ENCODE measurements around the gene SNAI3. TPM values are rescaled to one million over a fixed set of nuclear protein-coding genes. Genes with fewer than 3 reads are reported as not detected.
"Not testable (repeated sequence)": the region's sequence is repeated elsewhere in the genome, so short reads cannot be mapped to it uniquely, and the experiment has no call there.

Gene SNAI3
- total RNA-seq, 1 donor from 2014 or later: not detected

- H3K27ac ChIP-seq: no peak overlapping the region
- no peaks in the 10 kb centered on the region for H3K27me3 ChIP-seq
- intact Hi-C loops (cut with DNase I): no loop called here
- no peak overlapping the region for H3K4me3 ChIP-seq
- H3K36me3 ChIP-seq: no peaks in the 10 kb centered on the region
- no peaks in the 10 kb centered on the region for H3K9me3 ChIP-seq
- TF ChIP-seq CTCF (IDR thresholded peaks at IDR 0.05) (no peak), POLR2AphosphoS5 (IDR thresholded peaks at IDR 0.05; ENCODE audit: insufficient read depth in 1 of 2, low read depth in 1 of 2) (no peak), POLR2A (IDR thresholded peaks at IDR 0.05) (no peak)
- H3K4me1 ChIP-seq: no peaks in the 10 kb centered on the region
- no peak for DNase-seq (ENCODE audit: extremely low spot score in 2 of 2)
Measured at GRCh38 chr16:88676502-88677242, 9.6 kb downstream of the SNAI3 start.

DNA sequence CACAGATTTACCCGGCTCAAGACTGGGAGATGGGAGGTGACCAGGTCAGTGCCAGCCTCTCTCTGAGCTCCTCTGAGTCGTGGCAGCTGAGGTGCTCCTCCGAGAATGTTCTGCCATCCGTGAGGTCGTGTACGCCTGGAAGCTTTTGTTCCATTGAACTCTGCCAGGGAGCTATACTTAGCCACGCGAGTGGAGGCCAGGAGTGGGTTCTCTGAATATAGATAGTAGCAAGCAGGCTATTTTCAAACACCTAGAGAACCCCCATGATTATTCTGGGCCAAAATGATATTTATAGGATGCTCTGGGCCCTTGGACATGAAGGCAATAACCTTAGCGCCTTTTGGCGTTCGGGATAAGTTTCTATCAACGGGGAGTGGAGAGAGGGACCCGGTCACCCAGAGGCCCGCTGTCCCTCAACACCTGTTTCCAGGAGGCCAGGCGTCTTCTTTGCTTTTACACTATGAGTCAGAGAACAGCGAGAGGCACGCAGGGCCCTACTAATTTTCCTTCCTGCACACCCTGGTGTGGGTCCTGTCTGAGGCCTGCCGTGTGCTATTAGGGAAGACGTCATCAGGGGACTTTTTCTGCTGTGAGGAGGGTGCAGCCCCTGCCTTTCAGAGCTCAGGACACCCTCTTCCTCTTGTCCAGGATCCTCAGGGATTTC is 12.5 kb downstream of the SNAI3 start:
- TF ChIP-seq POLR2AphosphoS5 (IDR thresholded peaks at IDR 0.05; ENCODE audit: insufficient read depth in 1 of 2, low read depth in 1 of 2): no peak
- no peak for TF ChIP-seq CTCF (IDR thresholded peaks at IDR 0.05)
- no peak for TF ChIP-seq POLR2A (IDR thresholded peaks at IDR 0.05)
- Histone ChIP-seq H3K9me3 (no peaks in the 10 kb centered on the region), H3K4me3 (no peak overlapping the region), H3K36me3 (no peaks in the 10 kb centered on the region), H3K4me1 (no peaks in the 10 kb centered on the region), H3K27me3 (no peaks in the 10 kb centered on the region), H3K27ac (no peak overlapping the region)
- intact Hi-C loops (cut with DNase I): no loop called here
- no peak for DNase-seq (ENCODE audit: extremely low spot score in 2 of 2)

DNA sequence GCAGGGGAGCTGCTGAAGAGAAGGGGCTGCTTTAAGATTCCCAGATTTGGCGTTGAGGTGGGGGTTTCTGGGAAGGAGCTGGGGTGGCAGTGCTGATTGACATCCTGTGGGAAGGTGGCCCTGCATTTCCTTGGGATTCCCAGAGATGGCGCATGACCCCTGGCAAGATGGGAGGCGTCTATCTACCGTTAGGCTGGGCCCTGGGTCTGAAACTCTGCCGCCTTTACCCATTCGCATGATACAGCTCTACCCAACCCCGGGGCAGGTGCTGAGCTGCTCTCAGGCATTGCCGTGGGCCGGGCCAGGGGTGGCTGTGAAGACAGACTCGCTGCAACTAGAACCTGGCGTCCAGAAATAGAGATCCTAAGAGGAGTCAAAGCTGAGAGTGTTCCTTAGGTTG is 13.5 kb downstream of the SNAI3 start:
- no peak overlapping the region for H3K4me3 ChIP-seq
- no peaks in the 10 kb centered on the region for H3K36me3 ChIP-seq
- DNase-seq (ENCODE audit: extremely low spot score in 2 of 2): no peak
- TF ChIP-seq POLR2AphosphoS5 (IDR thresholded peaks at IDR 0.05; ENCODE audit: insufficient read depth in 1 of 2, low read depth in 1 of 2): no peak
- no peak for TF ChIP-seq CTCF (IDR thresholded peaks at IDR 0.05)
- TF ChIP-seq POLR2A (IDR thresholded peaks at IDR 0.05): no peak
- intact Hi-C loops (cut with DNase I): no loop called here
- no peak overlapping the region for H3K27ac ChIP-seq
- no peaks in the 10 kb centered on the region for H3K4me1 ChIP-seq
- no peaks in the 10 kb centered on the region for H3K9me3 ChIP-seq
- H3K27me3 ChIP-seq: no peaks in the 10 kb centered on the region

GRCh38 chr16:88671806-88672205 is 14.5 kb downstream of the SNAI3 start:
- intact Hi-C loops (cut with DNase I): no loop called here
- H3K4me1 ChIP-seq: no peaks in the 10 kb centered on the region
- TF ChIP-seq POLR2AphosphoS5 (IDR thresholded peaks at IDR 0.05; ENCODE audit: insufficient read depth in 1 of 2, low read depth in 1 of 2) (no peak), POLR2A (IDR thresholded peaks at IDR 0.05) (no peak), CTCF (IDR thresholded peaks at IDR 0.05) (no peak)
- no peak for DNase-seq (ENCODE audit: extremely low spot score in 2 of 2)
- no peaks in the 10 kb centered on the region for H3K9me3 ChIP-seq
- H3K27ac ChIP-seq: no peak overlapping the region
- H3K4me3 ChIP-seq: no peak overlapping the region
- no peaks in the 10 kb centered on the region for H3K27me3 ChIP-seq
- H3K36me3 ChIP-seq: no peaks in the 10 kb centered on the region

DNA sequence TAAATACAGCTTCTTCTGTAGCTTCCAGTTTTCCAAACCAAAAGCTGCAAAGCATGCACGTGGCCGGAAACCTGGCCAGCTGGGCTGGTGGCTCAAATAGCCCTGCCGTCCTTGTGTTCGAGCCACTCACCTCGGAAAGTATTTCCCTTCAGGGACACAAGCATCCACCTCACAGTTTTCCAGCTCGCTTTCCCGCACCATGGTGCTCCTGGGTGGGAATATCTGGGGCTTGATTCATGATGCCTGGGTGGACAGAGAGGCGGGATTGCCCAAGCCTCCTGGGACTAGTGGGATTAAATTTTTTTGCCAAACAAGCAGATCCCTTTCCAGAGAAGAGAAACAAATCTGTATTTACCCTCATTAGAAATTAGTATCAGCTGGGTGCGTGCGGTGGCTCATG is 16.3 kb downstream of the SNAI3 start:
- Histone ChIP-seq H3K36me3 (no peaks in the 10 kb centered on the region), H3K9me3 (no peaks in the 10 kb centered on the region), H3K4me3 (no peak overlapping the region), H3K4me1 (no peaks in the 10 kb centered on the region), H3K27me3 (no peaks in the 10 kb centered on the region), H3K27ac (no peak overlapping the region)
- TF ChIP-seq CTCF (IDR thresholded peaks at IDR 0.05): no peak
- TF ChIP-seq POLR2AphosphoS5 (IDR thresholded peaks at IDR 0.05; ENCODE audit: insufficient read depth in 1 of 2, low read depth in 1 of 2): no peak
- TF ChIP-seq POLR2A (IDR thresholded peaks at IDR 0.05): no peak
- intact Hi-C loops (cut with DNase I): no loop called here
- no peak for DNase-seq (ENCODE audit: extremely low spot score in 2 of 2)

GRCh38 chr16:88669493-88669892 is 16.8 kb downstream of the SNAI3 start:
- H3K4me1 ChIP-seq; H3K36me3 ChIP-seq; intact Hi-C loops (cut with DNase I); H3K9me3 ChIP-seq; H3K27ac ChIP-seq; H3K27me3 ChIP-seq; H3K4me3 ChIP-seq; DNase-seq (ENCODE audit: extremely low spot score in 2 of 2): not testable (repeated sequence)
